H1 (cell line): ENCODE measurements around the gene MTMR1. TPM values are rescaled to one million over a fixed set of nuclear protein-coding genes. Genes with fewer than 3 reads are reported as not detected.

Source experiments
- YY1 ChIP-seq: IDR thresholded peaks from 2 replicates; pipeline ENCODE4 v1.6.1; 2011; ENCODE audit warnings: low read depth, mild to moderate bottlenecking, low read length
- polyA plus RNA-seq, 7 experiments: library from polyadenylated mRNA; depleted of rRNA in 3 of 7; stranded (reverse) in 5 of 7; unstranded in 2 of 7; fragments of >200 nt in 5 of 7; fragments of 200-250 nt in 2 of 7; gene quantifications; 1 replicate in 5 of 7; 2 replicates in 1 of 7; 4 replicates in 1 of 7; pipeline versions ENCODE4 v1.2.1 to v1.2.3, GENCODE V29; 2011 to 2013; ENCODE audit warnings: missing spikeins in 2 of 7, mixed read lengths in 2 of 7
- total RNA-seq: library from RNA; stranded (reverse); fragmentation: NEBNext Ultra II Directional; extraction: Animal tissue kit (Norgen Biotek cat#: 25700); gene quantifications from 2 replicates; pipeline ENCODE4 v1.2.1, GENCODE V29; 2021

The MTMR1 gene
- total and polyA plus RNA-seq, 2 of the 8 experiments (the other 6 are each of a cell fraction or from before 2014, with no cell fraction given): 15.1 to 23.8 TPM

DNA sequence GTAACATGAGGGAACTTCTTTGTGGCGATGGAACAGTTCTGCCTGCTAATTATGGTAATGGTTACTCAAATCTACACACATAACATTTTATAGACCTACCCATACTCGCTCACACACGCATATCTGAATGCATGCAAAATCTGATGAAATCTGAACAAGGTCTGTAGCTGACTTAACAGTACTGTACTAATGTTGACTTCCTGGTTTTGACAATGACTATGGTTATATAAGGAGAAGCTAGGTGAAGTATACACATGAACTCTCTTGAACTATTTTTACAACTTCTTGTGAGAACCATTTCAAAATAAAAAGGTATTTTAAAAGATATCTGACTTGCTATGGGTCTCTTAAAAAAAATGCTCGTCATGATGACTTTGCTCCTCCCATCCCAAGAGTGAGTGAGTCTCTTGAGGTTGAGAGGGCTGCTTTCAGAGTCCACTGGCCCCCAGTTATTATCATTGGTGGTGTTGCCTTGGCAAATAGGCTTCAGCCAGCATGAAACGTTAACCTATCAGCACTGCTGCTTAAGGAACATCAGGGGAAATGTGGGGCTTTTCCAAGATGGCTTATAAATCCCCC is 99.8 kb downstream of the MTMR1 start (continued):
- no peak for TF ChIP-seq YY1
- TF ChIP-seq, all 59 proteins: peak for 0
